ENCODE measurements around the gene BEND6.

- TF ChIP-seq CTCF (IDR thresholded peaks at IDR 0.05): no peak
- TF ChIP-seq POLR2A (IDR thresholded peaks at IDR 0.05): no peak
These were observed 29.5 kb downstream of the BEND6 start for GRCh38 chr6:56984361-56984760.

Data from stomach (tissue), 4 donors.